Measurements from ENCODE around the gene TTN.

The TTN gene

DNA sequence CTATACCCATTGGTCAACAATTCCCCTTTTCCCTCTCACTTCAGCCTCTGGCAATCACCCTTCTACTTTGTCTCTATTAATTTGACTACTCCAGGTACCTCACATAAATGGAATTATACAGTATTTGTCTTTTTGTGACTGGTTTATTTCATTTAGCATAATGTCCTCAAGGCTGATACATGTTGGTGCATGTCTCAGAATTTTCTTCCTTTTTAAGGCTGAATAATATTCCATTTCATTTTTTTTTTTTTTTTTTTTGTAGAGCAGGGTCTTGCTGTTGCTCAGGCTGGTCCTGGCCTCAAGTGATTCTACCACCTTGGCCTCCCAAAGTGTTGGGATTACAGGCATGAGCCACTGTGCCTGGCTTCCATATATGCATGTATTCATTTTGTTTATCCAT lies 330.7 kb downstream of the TTN start:
- Histone ChIP-seq H3K27me3 (ENCODE audit: insufficient read depth, low read depth) (no peaks in the 10 kb centered on the region), H3K4me2 (no peak overlapping the region), H3K9ac (no peak overlapping the region), H4K20me1 (ENCODE audit: insufficient read depth) (no peaks in the 10 kb centered on the region), H3K36me3 (ENCODE audit: insufficient read depth) (no peaks in the 10 kb centered on the region), H3K27ac (no peak overlapping the region), H3K4me1 (ENCODE audit: low read depth, poor library complexity, severe bottlenecking) (peaks cover 25% of the 10 kb centered on the region), H3K4me3 (IDR thresholded peaks at IDR 0.05; ENCODE audit: insufficient read depth, low read depth, low read length) (no peak overlapping the region), H3K79me2 (ENCODE audit: insufficient read depth, low read depth) (peaks cover 3% of the 10 kb centered on the region; the same call in 1 of the 2 replicates), H2AFZ (ENCODE audit: low read depth) (no peak overlapping the region)
- TF ChIP-seq, protein P1, sequence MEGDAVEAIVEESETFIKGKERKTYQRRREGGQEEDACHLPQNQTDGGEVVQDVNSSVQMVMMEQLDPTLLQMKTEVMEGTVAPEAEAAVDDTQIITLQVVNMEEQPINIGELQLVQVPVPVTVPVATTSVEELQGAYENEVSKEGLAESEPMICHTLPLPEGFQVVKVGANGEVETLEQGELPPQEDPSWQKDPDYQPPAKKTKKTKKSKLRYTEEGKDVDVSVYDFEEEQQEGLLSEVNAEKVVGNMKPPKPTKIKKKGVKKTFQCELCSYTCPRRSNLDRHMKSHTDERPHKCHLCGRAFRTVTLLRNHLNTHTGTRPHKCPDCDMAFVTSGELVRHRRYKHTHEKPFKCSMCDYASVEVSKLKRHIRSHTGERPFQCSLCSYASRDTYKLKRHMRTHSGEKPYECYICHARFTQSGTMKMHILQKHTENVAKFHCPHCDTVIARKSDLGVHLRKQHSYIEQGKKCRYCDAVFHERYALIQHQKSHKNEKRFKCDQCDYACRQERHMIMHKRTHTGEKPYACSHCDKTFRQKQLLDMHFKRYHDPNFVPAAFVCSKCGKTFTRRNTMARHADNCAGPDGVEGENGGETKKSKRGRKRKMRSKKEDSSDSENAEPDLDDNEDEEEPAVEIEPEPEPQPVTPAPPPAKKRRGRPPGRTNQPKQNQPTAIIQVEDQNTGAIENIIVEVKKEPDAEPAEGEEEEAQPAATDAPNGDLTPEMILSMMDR (conservative IDR thresholded peaks at IDR 0.05; ENCODE audit: low read depth, low read length): no peak

All from KMS-11 (cell line).